Erythroblast (primary cell): ENCODE results near the gene CYTH2.
"Not testable (repeated sequence)": the region's sequence is repeated elsewhere in the genome, so short reads cannot be mapped to it uniquely, and the experiment has no call there.

ENCODE experiments used
- GATA1 ChIP-seq: IDR thresholded peaks from 2 replicates; pipeline ENCODE4 v1.6.1; 2011; ENCODE audit warnings: low read depth, mild to moderate bottlenecking, control low read depth, low read length, moderate library complexity
- POLR2A ChIP-seq: IDR thresholded peaks from 2 replicates; pipeline ENCODE4 v1.6.1; 2011; ENCODE audit warnings: mild to moderate bottlenecking, low read length

DNA sequence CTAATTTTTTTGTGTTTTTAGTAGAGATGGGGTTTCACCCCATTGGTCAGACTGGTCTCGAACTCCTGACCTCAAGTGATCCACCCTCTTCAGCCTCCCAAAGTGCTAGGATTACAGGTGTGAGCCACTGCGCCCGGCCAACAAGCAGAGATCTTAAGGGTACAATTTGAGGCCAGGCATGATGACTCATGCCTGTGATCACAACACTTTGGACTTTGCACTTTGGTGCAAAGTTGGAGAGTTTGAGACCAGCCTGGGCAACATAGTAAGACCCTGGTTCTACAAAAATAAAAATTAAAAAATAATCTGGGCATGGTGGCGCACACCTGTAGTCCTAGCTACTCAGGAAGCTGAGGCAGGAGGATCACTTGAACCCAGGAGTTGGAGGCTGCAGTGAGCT is 50.3 kb downstream of the CYTH2 start:
- not testable (repeated sequence) for TF ChIP-seq POLR2A, GATA1
